HepG2 (cell line): Measurements from ENCODE around the gene EXOSC9. TPM values are rescaled to one million over a fixed set of nuclear protein-coding genes. Genes with fewer than 3 reads are reported as not detected.

Experiments used
- DNMT3B ChIP-seq: conservative IDR thresholded peaks from 2 replicates; pipeline ENCODE4 v1.6.1; 2016; ENCODE audit warnings: missing biosample characterization, control low read depth
- HNRNPH1 ChIP-seq: fragments of 200-400 bp; formaldehyde crosslinking; optimal IDR thresholded peaks from 2 replicates; pipeline ENCODE3; 2017; ENCODE audit warnings: mild to moderate bottlenecking, low read depth, low read length
- PCBP2 ChIP-seq: fragments of 200-400 bp; formaldehyde crosslinking; optimal IDR thresholded peaks from 2 replicates; pipeline ENCODE3; 2018; ENCODE audit warnings: low read length, low read depth; ENCODE audit not compliant: poor library complexity, severe bottlenecking
- POLR2A ChIP-seq, 2 experiments: IDR thresholded peaks; 2 replicates each; pipeline ENCODE4 v1.6.1; 2011; ENCODE audit warnings: low read depth in 2 of 2, low read length in 2 of 2, mild to moderate bottlenecking in 1 of 2, moderate library complexity in 1 of 2; ENCODE audit not compliant: insufficient read depth in 1 of 2
- TMF1 ChIP-seq: sonication (generic); formaldehyde crosslinking; IDR thresholded peaks from 2 replicates; pipeline ENCODE4 v1.8.1; 2022; ENCODE audit warnings: low read depth, missing genetic modification reagents
- ZFP1 ChIP-seq: IDR thresholded peaks from 2 replicates; pipeline ENCODE4 v1.6.1; 2016
- ZMAT5 ChIP-seq: sonication (generic); formaldehyde crosslinking; IDR thresholded peaks from 2 replicates; pipeline ENCODE4 v1.5.0; 2020; ENCODE audit warnings: mild to moderate bottlenecking, low read depth, missing genetic modification reagents, borderline replicate concordance
- ZMYM3 ChIP-seq: sonication (generic); formaldehyde crosslinking; IDR thresholded peaks from 2 replicates; pipeline ENCODE4 v1.5.1; 2020; ENCODE audit warnings: mild to moderate bottlenecking, missing genetic modification reagents
- ZNF232 ChIP-seq: sonication (generic); formaldehyde crosslinking; IDR thresholded peaks from 2 replicates; pipeline ENCODE4 v1.4.0; 2020; ENCODE audit warnings: missing genetic modification reagents, borderline replicate concordance
- ZNF44 ChIP-seq: sonication (generic); formaldehyde crosslinking; IDR thresholded peaks from 2 replicates; pipeline ENCODE4 v1.5.1; 2020; ENCODE audit warnings: mild to moderate bottlenecking, missing genetic modification reagents
- ZNF772 ChIP-seq: sonication (generic); formaldehyde crosslinking; IDR thresholded peaks from 2 replicates; pipeline ENCODE4 v1.5.0; 2020; ENCODE audit warnings: mild to moderate bottlenecking, missing genetic modification reagents
- ZNF883 ChIP-seq: sonication (generic); formaldehyde crosslinking; IDR thresholded peaks from 2 replicates; pipeline ENCODE4 v1.5.1; 2020; ENCODE audit warnings: mild to moderate bottlenecking, missing genetic modification reagents; ENCODE audit errors: not compliant biosample characterization
- ZSCAN29 ChIP-seq: sonication (generic); formaldehyde crosslinking; conservative IDR thresholded peaks from 2 replicates; pipeline ENCODE4 v1.4.0; 2020; ENCODE audit warnings: mild to moderate bottlenecking, missing genetic modification reagents
- polyA plus RNA-seq, 8 experiments: library from polyadenylated mRNA; depleted of rRNA in 3 of 8; stranded (reverse) in 7 of 8; unstranded in 1 of 8; fragments of >200 nt; fragmentation: Illumina TruSeq in 4 of 8; extraction: Trizol in 4 of 8; gene quantifications; 2 replicates each; pipeline versions ENCODE4 v1.2.1 to v1.2.3, GENCODE V29; 2011 to 2016; ENCODE audit warnings: low read depth in 4 of 8, missing spikeins in 1 of 8, mixed read lengths in 1 of 8; ENCODE audit not compliant: insufficient read depth in 1 of 8
- total RNA-seq, 5 experiments: library from RNA; depleted of rRNA; stranded (reverse); fragments of >200 nt; fragmentation: Illumina TruSeq; extraction: Trizol; gene quantifications; 2 replicates each; pipeline ENCODE4 v1.2.3, GENCODE V29; 2016; ENCODE audit warnings: low read depth in 1 of 5
- TF ChIP-seq, protein P1 (sequence below): IDR thresholded peaks from 2 replicates; pipeline ENCODE4 v1.6.1; 2012; ENCODE audit warnings: low read depth, low read length, improper control_type of control experiment
- TF ChIP-seq, protein P2 (sequence below), 2 experiments: IDR thresholded peaks; 2 replicates each; pipeline ENCODE4 v1.6.1; 2011 to 2012; ENCODE audit warnings: low read length in 2 of 2, borderline replicate concordance in 1 of 2, low read depth in 1 of 2, mild to moderate bottlenecking in 1 of 2, moderate library complexity in 1 of 2
- TF ChIP-seq, protein P3 (sequence below): sonication (generic); formaldehyde crosslinking; IDR thresholded peaks from 2 replicates; pipeline ENCODE4 v1.4.0; 2020; ENCODE audit warnings: missing genetic modification reagents

EXOSC9 gene
- total and polyA plus RNA-seq, 2 of the 13 experiments (the other 11 are each of a cell fraction or from before 2014, with no cell fraction given), result 26.0 to 48.0 TPM

GRCh38 chr4:121800638-121800960 is 524 bp upstream of the EXOSC9 start (continued):
- TF ChIP-seq, protein P1, sequence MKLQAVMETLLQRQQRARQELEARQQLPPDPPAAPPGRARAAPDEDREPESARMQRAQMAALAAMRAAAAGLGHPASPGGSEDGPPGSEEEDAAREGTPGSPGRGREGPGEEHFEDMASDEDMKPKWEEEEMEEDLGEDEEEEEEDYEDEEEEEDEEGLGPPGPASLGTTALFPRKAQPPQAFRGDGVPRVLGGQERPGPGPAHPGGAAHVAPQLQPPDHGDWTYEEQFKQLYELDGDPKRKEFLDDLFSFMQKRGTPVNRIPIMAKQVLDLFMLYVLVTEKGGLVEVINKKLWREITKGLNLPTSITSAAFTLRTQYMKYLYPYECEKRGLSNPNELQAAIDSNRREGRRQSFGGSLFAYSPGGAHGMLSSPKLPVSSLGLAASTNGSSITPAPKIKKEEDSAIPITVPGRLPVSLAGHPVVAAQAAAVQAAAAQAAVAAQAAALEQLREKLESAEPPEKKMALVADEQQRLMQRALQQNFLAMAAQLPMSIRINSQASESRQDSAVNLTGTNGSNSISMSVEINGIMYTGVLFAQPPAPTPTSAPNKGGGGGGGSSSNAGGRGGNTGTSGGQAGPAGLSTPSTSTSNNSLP, result no peak
- TF ChIP-seq DNMT3B (CRISPR knock-in tag) (no peak), ZNF772 (no peak), PCBP2 (no peak), ZFP1 (CRISPR knock-in tag) (no peak), ZNF44 (CRISPR knock-in tag) (no peak), ZMYM3 (no peak), ZSCAN29 (CRISPR knock-in tag) (no peak), ZNF883 (no peak), ZNF232 (no peak), POLR2A (IDR thresholded peaks at IDR 0.05; ENCODE audit: insufficient read depth in 1 of 2, low read depth in 2 of 2, low read length in 2 of 2) (no peak), TMF1 (0 out of 2 replicates have a peak, but pooled peaks have one; percentile 1), ZMAT5 (CRISPR knock-in tag) (no peak), HNRNPH1 (no peak)
- TF ChIP-seq, protein P2, sequence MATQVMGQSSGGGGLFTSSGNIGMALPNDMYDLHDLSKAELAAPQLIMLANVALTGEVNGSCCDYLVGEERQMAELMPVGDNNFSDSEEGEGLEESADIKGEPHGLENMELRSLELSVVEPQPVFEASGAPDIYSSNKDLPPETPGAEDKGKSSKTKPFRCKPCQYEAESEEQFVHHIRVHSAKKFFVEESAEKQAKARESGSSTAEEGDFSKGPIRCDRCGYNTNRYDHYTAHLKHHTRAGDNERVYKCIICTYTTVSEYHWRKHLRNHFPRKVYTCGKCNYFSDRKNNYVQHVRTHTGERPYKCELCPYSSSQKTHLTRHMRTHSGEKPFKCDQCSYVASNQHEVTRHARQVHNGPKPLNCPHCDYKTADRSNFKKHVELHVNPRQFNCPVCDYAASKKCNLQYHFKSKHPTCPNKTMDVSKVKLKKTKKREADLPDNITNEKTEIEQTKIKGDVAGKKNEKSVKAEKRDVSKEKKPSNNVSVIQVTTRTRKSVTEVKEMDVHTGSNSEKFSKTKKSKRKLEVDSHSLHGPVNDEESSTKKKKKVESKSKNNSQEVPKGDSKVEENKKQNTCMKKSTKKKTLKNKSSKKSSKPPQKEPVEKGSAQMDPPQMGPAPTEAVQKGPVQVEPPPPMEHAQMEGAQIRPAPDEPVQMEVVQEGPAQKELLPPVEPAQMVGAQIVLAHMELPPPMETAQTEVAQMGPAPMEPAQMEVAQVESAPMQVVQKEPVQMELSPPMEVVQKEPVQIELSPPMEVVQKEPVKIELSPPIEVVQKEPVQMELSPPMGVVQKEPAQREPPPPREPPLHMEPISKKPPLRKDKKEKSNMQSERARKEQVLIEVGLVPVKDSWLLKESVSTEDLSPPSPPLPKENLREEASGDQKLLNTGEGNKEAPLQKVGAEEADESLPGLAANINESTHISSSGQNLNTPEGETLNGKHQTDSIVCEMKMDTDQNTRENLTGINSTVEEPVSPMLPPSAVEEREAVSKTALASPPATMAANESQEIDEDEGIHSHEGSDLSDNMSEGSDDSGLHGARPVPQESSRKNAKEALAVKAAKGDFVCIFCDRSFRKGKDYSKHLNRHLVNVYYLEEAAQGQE (IDR thresholded peaks at IDR 0.05; ENCODE audit: borderline replicate concordance in 1 of 2, low read depth in 1 of 2, low read length in 2 of 2), result no peak
- TF ChIP-seq, protein P3, sequence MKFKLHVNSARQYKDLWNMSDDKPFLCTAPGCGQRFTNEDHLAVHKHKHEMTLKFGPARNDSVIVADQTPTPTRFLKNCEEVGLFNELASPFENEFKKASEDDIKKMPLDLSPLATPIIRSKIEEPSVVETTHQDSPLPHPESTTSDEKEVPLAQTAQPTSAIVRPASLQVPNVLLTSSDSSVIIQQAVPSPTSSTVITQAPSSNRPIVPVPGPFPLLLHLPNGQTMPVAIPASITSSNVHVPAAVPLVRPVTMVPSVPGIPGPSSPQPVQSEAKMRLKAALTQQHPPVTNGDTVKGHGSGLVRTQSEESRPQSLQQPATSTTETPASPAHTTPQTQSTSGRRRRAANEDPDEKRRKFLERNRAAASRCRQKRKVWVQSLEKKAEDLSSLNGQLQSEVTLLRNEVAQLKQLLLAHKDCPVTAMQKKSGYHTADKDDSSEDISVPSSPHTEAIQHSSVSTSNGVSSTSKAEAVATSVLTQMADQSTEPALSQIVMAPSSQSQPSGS (CRISPR knock-in tag), result no peak
